Prostate gland (tissue), 2 donors: ENCODE measurements around the gene SPTB. TPM values are rescaled to one million over a fixed set of nuclear protein-coding genes. Genes with fewer than 3 reads are reported as not detected.

ENCODE experiments used
- DNase-seq: peaks from one replicate; pipeline ENCODE4 v3.0.0-alpha.2; 2019; ENCODE audit warnings: low spot score
- H3K27ac ChIP-seq, 2 donors: fragments of 200-600 bp; sonication (generic); 2 replicates each; pipeline ENCODE4 v1.5.1; 2017 to 2019
- H3K27me3 ChIP-seq: fragments of 200-600 bp; sonication (generic); replicated peaks from 2 replicates; pipeline ENCODE4 v1.5.1; 2019; ENCODE audit not compliant: insufficient read depth
- H3K36me3 ChIP-seq, 2 donors: fragments of 200-600 bp; sonication (generic); 1 replicate in 1 of 2; 2 replicates in 1 of 2; pipeline versions ENCODE4 v1.5.1 to v1.8.1; 2017 to 2019
- H3K4me1 ChIP-seq: fragments of 200-600 bp; sonication (generic); replicated peaks from 2 replicates; pipeline ENCODE4 v1.5.1; 2019
- H3K4me3 ChIP-seq, 2 donors: fragments of 200-600 bp; sonication (generic); 2 replicates each; pipeline ENCODE4 v1.5.1; 2017 to 2019
- H3K9me3 ChIP-seq: fragments of 200-600 bp; sonication (generic); 2 replicates; pipeline ENCODE4 v1.5.1; 2017
- CTCF ChIP-seq, 4 experiments: fragments of 200-600 bp in 2 of 4; fragments of 450-650 bp in 2 of 4; sonication (generic) in 2 of 4; IDR thresholded peaks; 1 replicate in 3 of 4; 2 replicates in 1 of 4; pipeline ENCODE4 v1.5.1; 2016 to 2019; ENCODE audit warnings: antibody characterized with exemption in 4 of 4, mild to moderate bottlenecking in 2 of 4, moderate library complexity in 2 of 4
- POLR2A ChIP-seq: fragments of 450-650 bp; IDR thresholded peaks from one replicate; pipeline ENCODE4 v1.6.1; 2016; ENCODE audit warnings: antibody characterized with exemption, mild to moderate bottlenecking
- POLR2AphosphoS5 ChIP-seq: sonication (generic); formaldehyde crosslinking; IDR thresholded peaks from one replicate; pipeline ENCODE4 v1.6.1; 2017; ENCODE audit warnings: antibody characterized with exemption
- WGBS: methylation state at CpG from one replicate; pipeline ENCODE4 v1.1.5; 2018; 5-methylcytosine and 5-hydroxymethylcytosine counted together
- intact Hi-C: fragments of 100-400 bp; cut with DNase I; formaldehyde crosslinking; loops from one replicate; pipeline ENCODE4 v1.14.2; 2022
- total RNA-seq, 2 donors: library from RNA; depleted of rRNA; stranded (reverse); fragments of >200 nt; gene quantifications; one replicate each; pipeline ENCODE4 v1.1.0, GENCODE V29; 2016

The SPTB gene
- total RNA-seq, 2 donors from 2014 or later, result 2.7 to 3.7 TPM

GRCh38 chr14:64849940-64850339 lies 29.8 kb downstream of the SPTB start:
- no peaks in the 10 kb centered on the region for H3K27me3 ChIP-seq
- DNase-seq, result no peak
- intact Hi-C loops, result no loop called here
- no peaks in the 10 kb centered on the region for H3K36me3 ChIP-seq
- H3K9me3 ChIP-seq, result no peaks in the 10 kb centered on the region
- no peak overlapping the region for H3K4me3 ChIP-seq
- no peaks in the 10 kb centered on the region for H3K4me1 ChIP-seq
- H3K27ac ChIP-seq, result no peak overlapping the region
- WGBS, result 94% methylated on average over 4 of the region's 4 CpGs
- no peak for TF ChIP-seq POLR2AphosphoS5
- TF ChIP-seq POLR2A, result no peak
- no peak for TF ChIP-seq CTCF (IDR thresholded peaks at IDR 0.05)

GRCh38 chr14:64848239-64848638 lies 31.5 kb downstream of the SPTB start:
- Histone ChIP-seq H3K27ac (no peak overlapping the region), H3K9me3 (no peaks in the 10 kb centered on the region), H3K27me3 (no peaks in the 10 kb centered on the region), H3K4me1 (no peaks in the 10 kb centered on the region), H3K4me3 (no peak overlapping the region), H3K36me3 (no peaks in the 10 kb centered on the region)
- no peak for DNase-seq
- 85% methylated on average over 3 of the region's 3 CpGs for WGBS
- no peak for TF ChIP-seq CTCF (IDR thresholded peaks at IDR 0.05)
- no peak for TF ChIP-seq POLR2AphosphoS5
- TF ChIP-seq POLR2A, result no peak
- intact Hi-C loops, result no loop called here

- Histone ChIP-seq H3K4me3 (no peak overlapping the region), H3K4me1 (no peaks in the 10 kb centered on the region), H3K36me3 (no peaks in the 10 kb centered on the region), H3K27ac (no peak overlapping the region), H3K9me3 (no peaks in the 10 kb centered on the region), H3K27me3 (no peaks in the 10 kb centered on the region)
- WGBS, result 95% methylated on average over 4 of the region's 4 CpGs
- no peak for DNase-seq
- intact Hi-C loops, result no loop called here
- TF ChIP-seq POLR2A (no peak), POLR2AphosphoS5 (no peak), CTCF (IDR thresholded peaks at IDR 0.05) (no peak)
These were observed 33.4 kb downstream of the SPTB start for GRCh38 chr14:64846319-64846718.

GRCh38 chr14:64845878-64846277 lies 33.8 kb downstream of the SPTB start:
- no peaks in the 10 kb centered on the region for H3K27me3 ChIP-seq
- WGBS, result 30% methylated on average over 6 of the region's 6 CpGs
- DNase-seq, result no peak

More at GRCh38 chr14:64845878-64846277, 33.8 kb downstream of the SPTB start:
- Histone ChIP-seq H3K9me3 (no peaks in the 10 kb centered on the region), H3K27ac (no peak overlapping the region), H3K36me3 (no peaks in the 10 kb centered on the region), H3K4me1 (no peaks in the 10 kb centered on the region), H3K4me3 (no peak overlapping the region)
- intact Hi-C loops, result no loop called here
- TF ChIP-seq POLR2AphosphoS5 (no peak), CTCF (IDR thresholded peaks at IDR 0.05) (no peak), POLR2A (no peak)
